ENCODE data around the gene CHSY1. TPM values are rescaled to one million over a fixed set of nuclear protein-coding genes. Genes with fewer than 3 reads are reported as not detected.

Gene CHSY1
- total RNA-seq, 3 donors from 2014 or later: 7.7 to 15.5 (median 12.6) TPM

DNA sequence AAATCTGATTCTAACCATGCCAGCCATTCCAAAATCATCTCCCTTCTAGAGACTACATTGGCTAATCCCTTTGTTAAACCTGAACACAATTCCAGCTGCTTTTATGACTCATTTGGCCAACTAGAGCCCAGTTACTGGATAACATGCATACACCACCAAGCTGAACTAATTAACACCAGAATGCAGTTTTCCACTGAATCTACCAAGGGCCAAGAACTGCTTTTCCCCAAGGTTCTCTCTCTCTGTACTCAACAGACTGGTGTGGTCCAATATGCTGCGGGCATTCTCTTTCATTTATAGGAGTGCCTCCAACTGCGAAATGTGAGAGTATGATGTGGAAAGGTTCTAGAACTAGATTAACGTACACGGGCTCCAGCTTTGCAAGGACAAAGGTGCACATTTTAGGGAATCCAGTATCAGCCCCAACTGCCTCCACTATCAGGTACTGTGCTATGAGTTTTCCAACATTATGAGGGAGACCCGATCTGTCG is 1.5 kb downstream of the CHSY1 start:
- intact Hi-C loops (cut with DNase I, micrococcal nuclease): loop anchor here in 1 of 2 donors (10.0 kb wide), 1 partner anchor 336 kb away; the partner anchor contains the start of gene LRRK1
- H3K4me1 ChIP-seq (ENCODE audit: low read depth): peaks cover 8% of the 10 kb centered on the region
- no peaks in the 10 kb centered on the region for H3K9me3 ChIP-seq
- no peaks in the 10 kb centered on the region for H3K36me3 ChIP-seq (ENCODE audit: low read depth)
- ATAC-seq: no peak
- H3K4me3 ChIP-seq: peak overlapping the region; percentile 46
- no peak for DNase-seq
- TF ChIP-seq, protein P1, sequence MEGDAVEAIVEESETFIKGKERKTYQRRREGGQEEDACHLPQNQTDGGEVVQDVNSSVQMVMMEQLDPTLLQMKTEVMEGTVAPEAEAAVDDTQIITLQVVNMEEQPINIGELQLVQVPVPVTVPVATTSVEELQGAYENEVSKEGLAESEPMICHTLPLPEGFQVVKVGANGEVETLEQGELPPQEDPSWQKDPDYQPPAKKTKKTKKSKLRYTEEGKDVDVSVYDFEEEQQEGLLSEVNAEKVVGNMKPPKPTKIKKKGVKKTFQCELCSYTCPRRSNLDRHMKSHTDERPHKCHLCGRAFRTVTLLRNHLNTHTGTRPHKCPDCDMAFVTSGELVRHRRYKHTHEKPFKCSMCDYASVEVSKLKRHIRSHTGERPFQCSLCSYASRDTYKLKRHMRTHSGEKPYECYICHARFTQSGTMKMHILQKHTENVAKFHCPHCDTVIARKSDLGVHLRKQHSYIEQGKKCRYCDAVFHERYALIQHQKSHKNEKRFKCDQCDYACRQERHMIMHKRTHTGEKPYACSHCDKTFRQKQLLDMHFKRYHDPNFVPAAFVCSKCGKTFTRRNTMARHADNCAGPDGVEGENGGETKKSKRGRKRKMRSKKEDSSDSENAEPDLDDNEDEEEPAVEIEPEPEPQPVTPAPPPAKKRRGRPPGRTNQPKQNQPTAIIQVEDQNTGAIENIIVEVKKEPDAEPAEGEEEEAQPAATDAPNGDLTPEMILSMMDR (IDR thresholded peaks at IDR 0.05): no peak

- Histone ChIP-seq H3K9me3 (no peaks in the 10 kb centered on the region), H3K4me1 (ENCODE audit: low read depth) (peaks cover 8% of the 10 kb centered on the region), H3K4me3 (no peak overlapping the region), H3K36me3 (ENCODE audit: low read depth) (no peaks in the 10 kb centered on the region)
- no peak for DNase-seq
- intact Hi-C loops (cut with DNase I, micrococcal nuclease): no loop called here
- TF ChIP-seq, protein P1 (IDR thresholded peaks at IDR 0.05): no peak
- ATAC-seq: no peak
Measured at GRCh38 chr15:101248274-101248673, 3.6 kb downstream of the CHSY1 start.

GRCh38 chr15:101246824-101247745 is 4.8 kb downstream of the CHSY1 start:
- Histone ChIP-seq H3K4me1 (ENCODE audit: low read depth) (peaks cover 12% of the 10 kb centered on the region), H3K4me3 (no peak overlapping the region), H3K9me3 (no peaks in the 10 kb centered on the region), H3K36me3 (ENCODE audit: low read depth) (no peaks in the 10 kb centered on the region)
- ATAC-seq: no peak
- DNase-seq: no peak
- TF ChIP-seq, protein P1 (IDR thresholded peaks at IDR 0.05): no peak
- intact Hi-C loops (cut with DNase I, micrococcal nuclease): no loop called here

GRCh38 chr15:101246391-101246790 is 5.5 kb downstream of the CHSY1 start:
- H3K9me3 ChIP-seq: no peaks in the 10 kb centered on the region
- DNase-seq (no peak), ATAC-seq (no peak)
- peaks cover 12% of the 10 kb centered on the region for H3K4me1 ChIP-seq (ENCODE audit: low read depth)
- TF ChIP-seq, protein P1 (IDR thresholded peaks at IDR 0.05): no peak
- H3K4me3 ChIP-seq: no peak overlapping the region
- no peaks in the 10 kb centered on the region for H3K36me3 ChIP-seq (ENCODE audit: low read depth)
- intact Hi-C loops (cut with DNase I, micrococcal nuclease): no loop called here

GRCh38 chr15:101244889-101245668 is 6.8 kb downstream of the CHSY1 start:
- Histone ChIP-seq H3K4me3 (no peak overlapping the region), H3K4me1 (ENCODE audit: low read depth) (peaks cover 6% of the 10 kb centered on the region), H3K36me3 (ENCODE audit: low read depth) (no peaks in the 10 kb centered on the region), H3K9me3 (no peaks in the 10 kb centered on the region)
- DNase-seq (no peak), ATAC-seq (no peak)
- TF ChIP-seq, protein P1 (IDR thresholded peaks at IDR 0.05): no peak
- intact Hi-C loops (cut with DNase I, micrococcal nuclease): no loop called here
